HCT116 (cell line): Measurements from ENCODE around the gene COL28A1.

Experiments used
- POLR2A ChIP-seq: IDR thresholded peaks from 2 replicates; pipeline ENCODE4 v1.7.0; 2011; ENCODE audit warnings: borderline replicate concordance; ENCODE audit not compliant: insufficient read depth, insufficient read length; ENCODE audit errors: extremely low read depth
- SP1 ChIP-seq: IDR thresholded peaks from 2 replicates; pipeline ENCODE4 v1.6.1; 2012; ENCODE audit warnings: low read depth
- TF ChIP-seq, protein P1 (sequence below), 3 experiments: fragments of 200-600 bp in 1 of 3; sonication (generic) in 1 of 3; IDR thresholded peaks in 2 of 3; conservative IDR thresholded peaks in 1 of 3; 2 replicates each; pipeline ENCODE4 v1.5.1; 2012 to 2017; ENCODE audit warnings: low read depth in 2 of 3, low read length in 2 of 3, antibody characterized with exemption in 1 of 3, borderline replicate concordance in 1 of 3, control low read depth in 1 of 3, mild to moderate bottlenecking in 1 of 3, mixed read lengths in 1 of 3, mixed run types in 1 of 3, moderate library complexity in 1 of 3; ENCODE audit not compliant: insufficient read depth in 1 of 3

DNA sequence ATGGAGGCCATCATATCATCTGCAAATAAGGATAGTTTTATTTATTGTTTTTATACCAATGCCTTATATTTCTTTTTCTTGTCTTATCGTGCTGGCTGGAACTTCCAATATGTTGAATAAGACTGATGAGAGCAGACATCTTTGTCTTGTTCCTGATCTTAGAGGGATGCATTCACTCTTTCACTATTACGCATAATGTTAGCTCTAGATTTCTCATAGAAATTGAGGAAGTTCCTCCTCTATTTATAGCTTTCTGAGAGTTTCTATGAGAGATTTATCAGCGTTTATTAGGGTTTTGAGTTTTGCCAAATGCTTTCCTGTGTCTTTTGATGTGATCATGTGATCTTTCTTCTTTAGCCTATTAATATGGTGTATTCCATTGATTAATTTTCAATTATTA lies 49.3 kb downstream of the COL28A1 start:
- TF ChIP-seq, protein P1, sequence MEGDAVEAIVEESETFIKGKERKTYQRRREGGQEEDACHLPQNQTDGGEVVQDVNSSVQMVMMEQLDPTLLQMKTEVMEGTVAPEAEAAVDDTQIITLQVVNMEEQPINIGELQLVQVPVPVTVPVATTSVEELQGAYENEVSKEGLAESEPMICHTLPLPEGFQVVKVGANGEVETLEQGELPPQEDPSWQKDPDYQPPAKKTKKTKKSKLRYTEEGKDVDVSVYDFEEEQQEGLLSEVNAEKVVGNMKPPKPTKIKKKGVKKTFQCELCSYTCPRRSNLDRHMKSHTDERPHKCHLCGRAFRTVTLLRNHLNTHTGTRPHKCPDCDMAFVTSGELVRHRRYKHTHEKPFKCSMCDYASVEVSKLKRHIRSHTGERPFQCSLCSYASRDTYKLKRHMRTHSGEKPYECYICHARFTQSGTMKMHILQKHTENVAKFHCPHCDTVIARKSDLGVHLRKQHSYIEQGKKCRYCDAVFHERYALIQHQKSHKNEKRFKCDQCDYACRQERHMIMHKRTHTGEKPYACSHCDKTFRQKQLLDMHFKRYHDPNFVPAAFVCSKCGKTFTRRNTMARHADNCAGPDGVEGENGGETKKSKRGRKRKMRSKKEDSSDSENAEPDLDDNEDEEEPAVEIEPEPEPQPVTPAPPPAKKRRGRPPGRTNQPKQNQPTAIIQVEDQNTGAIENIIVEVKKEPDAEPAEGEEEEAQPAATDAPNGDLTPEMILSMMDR (IDR thresholded peaks at IDR 0.05 in 2 of 3, conservative IDR thresholded peaks at IDR 0.05 in 1 of 3; ENCODE audit: borderline replicate concordance in 1 of 3, insufficient read depth in 1 of 3, low read depth in 2 of 3, low read length in 2 of 3): no peak
- TF ChIP-seq SP1: no peak
- TF ChIP-seq POLR2A: no peak
